Thyroid gland (tissue), 4 donors: ENCODE measurements around the gene TTLL10. TPM values are rescaled to one million over a fixed set of nuclear protein-coding genes. Genes with fewer than 3 reads are reported as not detected.

ENCODE experiments used
- DNase-seq, 2 donors: peaks; one replicate each; pipeline ENCODE4 v3.0.0-alpha.2; 2019
- H3K27ac ChIP-seq, 3 donors: fragments of 200-600 bp; sonication (generic); 1 replicate in 2 of 3; 2 replicates in 1 of 3; pipeline ENCODE4 v1.5.1; 2016 to 2019; ENCODE audit warnings: mild to moderate bottlenecking in 1 of 3, moderate library complexity in 1 of 3
- H3K27me3 ChIP-seq: fragments of 200-600 bp; sonication (generic); one replicate; pipeline ENCODE4 v1.5.1; 2019
- H3K36me3 ChIP-seq, 2 donors: fragments of 200-600 bp; sonication (generic); one replicate each; pipeline ENCODE4 v1.5.1; 2016 to 2019
- H3K4me1 ChIP-seq, 2 donors: fragments of 200-600 bp; sonication (generic); one replicate each; pipeline ENCODE4 v1.5.1; 2017 to 2019
- H3K4me3 ChIP-seq, 3 donors: fragments of 200-600 bp; sonication (generic); replicated peaks in 1 of 3; 1 replicate in 2 of 3; 2 replicates in 1 of 3; pipeline ENCODE4 v1.5.1; 2016; ENCODE audit warnings: mild to moderate bottlenecking in 1 of 3
- H3K9me3 ChIP-seq: fragments of 200-600 bp; sonication (generic); one replicate; pipeline ENCODE4 v1.5.1; 2017
- POLR2A ChIP-seq, 2 donors: fragments of 450-650 bp; IDR thresholded peaks; one replicate each; pipeline ENCODE4 v1.6.1; 2017; ENCODE audit warnings: antibody characterized with exemption in 2 of 2, mild to moderate bottlenecking in 2 of 2, moderate library complexity in 1 of 2
- WGBS, 2 donors: methylation state at CpG; one replicate each; pipeline ENCODE4 v1.1.5; 2017; 5-methylcytosine and 5-hydroxymethylcytosine counted together
- intact Hi-C: fragments of 100-400 bp; cut with DNase I; formaldehyde crosslinking; loops from one replicate; pipeline ENCODE4 v1.15.1; 2023
- total RNA-seq, 4 donors: library from RNA; depleted of rRNA; stranded (reverse); fragments of >200 nt; gene quantifications; one replicate each; pipeline ENCODE4 v1.2.3, GENCODE V29; 2016
- TF ChIP-seq, protein P1 (sequence below), 6 experiments: fragments of 200-600 bp in 3 of 6; fragments of 450-650 bp in 3 of 6; sonication (generic) in 3 of 6; IDR thresholded peaks; one replicate each; pipeline ENCODE4 v1.5.1; 2016 to 2019; ENCODE audit warnings: antibody characterized with exemption in 6 of 6, mild to moderate bottlenecking in 2 of 6, inconsistent platforms in 1 of 6, moderate library complexity in 1 of 6

The TTLL10 gene
- total RNA-seq, 4 donors from 2014 or later, result 0.13 to 0.29 TPM; not detected in 2

DNA sequence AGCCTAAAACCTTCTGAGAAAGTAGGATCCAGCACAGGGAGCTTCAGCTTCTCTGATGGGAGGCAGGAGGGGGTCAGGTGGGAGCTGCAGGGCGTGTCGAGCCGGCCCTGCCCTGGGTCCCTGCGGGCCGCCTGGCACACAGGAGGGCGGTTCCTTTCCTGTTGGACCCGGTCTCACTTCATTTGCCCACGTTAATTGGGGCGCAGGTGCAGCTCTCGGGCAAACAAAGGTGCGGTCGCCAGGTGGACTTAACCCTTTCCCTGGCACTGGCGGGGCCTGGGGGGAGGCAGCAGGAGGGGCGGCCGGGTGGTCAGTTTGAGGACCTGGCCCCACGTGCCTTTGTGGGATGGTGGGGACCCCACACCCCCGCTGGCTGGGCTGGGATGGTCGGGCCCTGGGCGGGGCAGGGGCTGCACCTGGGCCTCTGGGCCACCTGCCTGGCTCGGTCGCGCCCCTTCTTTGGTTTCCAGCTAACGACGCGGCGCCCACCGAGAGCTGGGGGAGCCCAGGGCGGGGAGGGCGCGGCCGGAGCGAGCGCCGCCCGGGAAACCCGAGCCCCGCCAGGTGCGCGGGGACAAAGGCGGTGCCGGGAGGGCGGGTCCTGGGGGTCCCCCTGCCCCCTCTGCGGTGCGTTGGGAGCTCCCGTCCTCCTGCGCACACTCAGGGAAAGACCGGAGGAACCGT is 37.0 kb upstream of the TTLL10 start:
- no peak overlapping the region for H3K4me3 ChIP-seq
- no peaks in the 10 kb centered on the region for H3K36me3 ChIP-seq
- TF ChIP-seq, protein P1, sequence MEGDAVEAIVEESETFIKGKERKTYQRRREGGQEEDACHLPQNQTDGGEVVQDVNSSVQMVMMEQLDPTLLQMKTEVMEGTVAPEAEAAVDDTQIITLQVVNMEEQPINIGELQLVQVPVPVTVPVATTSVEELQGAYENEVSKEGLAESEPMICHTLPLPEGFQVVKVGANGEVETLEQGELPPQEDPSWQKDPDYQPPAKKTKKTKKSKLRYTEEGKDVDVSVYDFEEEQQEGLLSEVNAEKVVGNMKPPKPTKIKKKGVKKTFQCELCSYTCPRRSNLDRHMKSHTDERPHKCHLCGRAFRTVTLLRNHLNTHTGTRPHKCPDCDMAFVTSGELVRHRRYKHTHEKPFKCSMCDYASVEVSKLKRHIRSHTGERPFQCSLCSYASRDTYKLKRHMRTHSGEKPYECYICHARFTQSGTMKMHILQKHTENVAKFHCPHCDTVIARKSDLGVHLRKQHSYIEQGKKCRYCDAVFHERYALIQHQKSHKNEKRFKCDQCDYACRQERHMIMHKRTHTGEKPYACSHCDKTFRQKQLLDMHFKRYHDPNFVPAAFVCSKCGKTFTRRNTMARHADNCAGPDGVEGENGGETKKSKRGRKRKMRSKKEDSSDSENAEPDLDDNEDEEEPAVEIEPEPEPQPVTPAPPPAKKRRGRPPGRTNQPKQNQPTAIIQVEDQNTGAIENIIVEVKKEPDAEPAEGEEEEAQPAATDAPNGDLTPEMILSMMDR (IDR thresholded peaks at IDR 0.05), result no peak
- no peak for TF ChIP-seq POLR2A (IDR thresholded peaks at IDR 0.05)
- H3K27ac ChIP-seq, result no peak overlapping the region
- H3K9me3 ChIP-seq, result no peaks in the 10 kb centered on the region
- H3K27me3 ChIP-seq, result peaks cover 12% of the 10 kb centered on the region
- 14 to 49% methylated on average over 8 to 27 of the region's 48 CpGs for WGBS, 2 donors
- no peak for DNase-seq
- peaks cover 0 to 7% of the 10 kb centered on the region in 2 donors for H3K4me1 ChIP-seq
- intact Hi-C loops, result no loop called here

- Histone ChIP-seq H3K36me3 (no peaks in the 10 kb centered on the region), H3K9me3 (no peaks in the 10 kb centered on the region), H3K27me3 (peaks cover 12% of the 10 kb centered on the region), H3K27ac (no peak overlapping the region), H3K4me3 (no peak overlapping the region), H3K4me1 (peaks cover 0 to 7% of the 10 kb centered on the region in 2 donors)
- TF ChIP-seq POLR2A (IDR thresholded peaks at IDR 0.05), result no peak
- TF ChIP-seq, protein P1 (IDR thresholded peaks at IDR 0.05), result no peak
- DNase-seq, result no peak
- 16% methylated on average over 18 to 28 of the region's 36 CpGs for WGBS, 2 donors
- intact Hi-C loops, result no loop called here
These were observed 36.2 kb upstream of the TTLL10 start for GRCh38 chr1:1137256-1138045.

DNA sequence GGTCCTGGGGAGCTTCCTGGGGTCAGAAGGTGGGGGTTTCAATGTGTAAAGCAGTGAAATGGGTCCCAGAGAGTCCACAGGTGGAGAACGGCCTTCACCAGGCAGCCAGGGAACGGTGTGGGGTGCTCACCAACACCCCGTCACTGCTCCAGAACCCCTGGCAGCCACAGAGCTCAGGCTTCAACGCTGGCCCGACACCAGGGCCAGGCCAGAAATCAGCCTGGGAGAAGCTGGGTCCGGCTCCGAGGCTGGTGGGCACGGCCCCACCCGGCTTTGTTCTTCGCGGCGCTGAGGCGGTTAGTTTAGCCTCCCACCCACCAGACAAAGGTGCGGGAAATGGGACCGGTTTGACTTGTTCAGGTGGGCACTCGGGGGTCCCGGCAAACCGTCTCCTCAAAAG is 33.0 kb upstream of the TTLL10 start:
- H3K27ac ChIP-seq, result no peak overlapping the region
- no peak for TF ChIP-seq POLR2A (IDR thresholded peaks at IDR 0.05)
- TF ChIP-seq, protein P1 (IDR thresholded peaks at IDR 0.05), result no peak
- intact Hi-C loops, result no loop called here
- no peaks in the 10 kb centered on the region for H3K36me3 ChIP-seq
- peaks cover 0 to 7% of the 10 kb centered on the region in 2 donors for H3K4me1 ChIP-seq
- no peak overlapping the region for H3K4me3 ChIP-seq
- peaks cover 12% of the 10 kb centered on the region for H3K27me3 ChIP-seq
- no peak for DNase-seq
- no peaks in the 10 kb centered on the region for H3K9me3 ChIP-seq
- 43 to 48% methylated on average over 7 to 11 of the region's 18 CpGs for WGBS, 2 donors

DNA sequence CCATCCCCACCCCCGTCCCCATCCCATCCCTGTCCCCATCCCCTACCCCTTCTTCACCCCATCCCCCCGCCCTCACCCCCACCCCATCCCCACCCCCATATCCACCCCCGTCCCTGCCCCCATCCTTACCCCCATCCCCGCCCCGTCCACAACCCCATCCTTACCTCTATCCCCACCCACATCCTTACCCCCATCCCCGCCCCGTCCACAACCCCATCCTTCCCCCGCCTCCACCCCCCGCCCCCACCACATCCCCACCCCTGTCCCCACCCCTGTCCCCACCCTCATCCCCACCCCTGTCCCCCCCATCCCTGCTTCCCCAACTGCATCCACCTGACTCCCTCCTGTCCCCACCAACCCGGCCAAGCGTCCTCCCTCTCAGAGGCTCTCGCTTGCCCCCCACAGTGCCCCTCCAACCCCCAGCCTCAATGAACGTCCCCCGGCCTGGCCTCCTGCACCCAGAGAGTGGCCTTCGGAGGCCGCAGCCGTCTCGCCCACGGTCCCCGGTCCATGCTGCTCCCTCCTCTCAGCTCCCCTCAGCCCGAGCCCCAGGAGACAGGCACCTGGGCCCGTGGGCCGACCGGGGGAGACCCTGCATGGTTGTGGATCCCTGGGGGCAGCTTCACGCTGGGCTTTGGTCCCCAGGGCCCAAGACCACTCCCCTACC is 32.3 kb upstream of the TTLL10 start:
- Histone ChIP-seq H3K9me3 (no peaks in the 10 kb centered on the region), H3K4me3 (no peak overlapping the region), H3K27ac (no peak overlapping the region), H3K27me3 (peaks cover 12% of the 10 kb centered on the region), H3K36me3 (no peaks in the 10 kb centered on the region), H3K4me1 (peaks cover 0 to 7% of the 10 kb centered on the region in 2 donors)
- intact Hi-C loops, result no loop called here
- DNase-seq, result no peak
- 58 to 80% methylated on average over 1 to 14 of the region's 25 CpGs for WGBS, 2 donors
- TF ChIP-seq POLR2A (IDR thresholded peaks at IDR 0.05), result no peak
- TF ChIP-seq, protein P1 (IDR thresholded peaks at IDR 0.05), result no peak
